Measurements from ENCODE around the gene CCDC102A.

DNA sequence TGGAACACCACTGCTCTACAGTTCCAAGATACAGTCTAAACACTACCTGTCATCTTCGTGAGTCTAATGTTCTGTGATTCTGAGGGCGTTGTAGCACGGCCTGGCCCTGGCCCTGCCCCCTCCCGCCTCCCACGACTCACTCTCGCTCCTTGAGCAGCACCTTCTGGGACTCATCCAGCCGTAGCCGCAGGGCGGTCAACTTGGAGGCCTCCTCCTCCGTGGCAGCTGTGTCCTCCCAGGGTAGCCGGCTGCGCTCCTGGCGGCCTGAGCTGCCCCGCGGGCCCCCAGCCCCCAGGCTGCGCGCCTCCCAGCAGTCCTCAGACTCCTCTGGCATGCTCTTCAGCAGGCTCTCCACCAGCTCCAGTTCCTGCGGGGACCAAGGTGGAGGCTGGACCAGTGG, 10.6 kb downstream of the CCDC102A start:
- TF ChIP-seq, protein P1, sequence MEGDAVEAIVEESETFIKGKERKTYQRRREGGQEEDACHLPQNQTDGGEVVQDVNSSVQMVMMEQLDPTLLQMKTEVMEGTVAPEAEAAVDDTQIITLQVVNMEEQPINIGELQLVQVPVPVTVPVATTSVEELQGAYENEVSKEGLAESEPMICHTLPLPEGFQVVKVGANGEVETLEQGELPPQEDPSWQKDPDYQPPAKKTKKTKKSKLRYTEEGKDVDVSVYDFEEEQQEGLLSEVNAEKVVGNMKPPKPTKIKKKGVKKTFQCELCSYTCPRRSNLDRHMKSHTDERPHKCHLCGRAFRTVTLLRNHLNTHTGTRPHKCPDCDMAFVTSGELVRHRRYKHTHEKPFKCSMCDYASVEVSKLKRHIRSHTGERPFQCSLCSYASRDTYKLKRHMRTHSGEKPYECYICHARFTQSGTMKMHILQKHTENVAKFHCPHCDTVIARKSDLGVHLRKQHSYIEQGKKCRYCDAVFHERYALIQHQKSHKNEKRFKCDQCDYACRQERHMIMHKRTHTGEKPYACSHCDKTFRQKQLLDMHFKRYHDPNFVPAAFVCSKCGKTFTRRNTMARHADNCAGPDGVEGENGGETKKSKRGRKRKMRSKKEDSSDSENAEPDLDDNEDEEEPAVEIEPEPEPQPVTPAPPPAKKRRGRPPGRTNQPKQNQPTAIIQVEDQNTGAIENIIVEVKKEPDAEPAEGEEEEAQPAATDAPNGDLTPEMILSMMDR (conservative IDR thresholded peaks at IDR 0.05) = no peak
- no peak for TF ChIP-seq ZFX (IDR thresholded peaks at IDR 0.05)

Measured in C4-2B (cell line).